HepG2 (cell line): Measurements from ENCODE around the gene ZNF445. TPM values are rescaled to one million over a fixed set of nuclear protein-coding genes. Genes with fewer than 3 reads are reported as not detected.
A peak's percentile ranks its signal among the peaks of the same experiment; 100 is the strongest.

Experiments
- BHLHE40 ChIP-seq: IDR thresholded peaks from 2 replicates; pipeline ENCODE4 v1.6.1; 2011; ENCODE audit warnings: low read length, improper control_type of control experiment
- CHD2 ChIP-seq: IDR thresholded peaks from 2 replicates; pipeline ENCODE4 v1.6.1; 2011; ENCODE audit warnings: low read depth, low read length, improper control_type of control experiment
- CREM ChIP-seq, 2 experiments: sonication (generic) in 1 of 2; formaldehyde crosslinking in 1 of 2; IDR thresholded peaks; 2 replicates each; pipeline versions ENCODE4 v1.4.0 to v1.6.1; 2016 to 2020; ENCODE audit warnings: antibody characterized with exemption in 1 of 2, mild to moderate bottlenecking in 1 of 2, missing genetic modification reagents in 1 of 2
- GZF1 ChIP-seq: sonication (generic); formaldehyde crosslinking; IDR thresholded peaks from 2 replicates; pipeline ENCODE4 v1.5.1; 2020; ENCODE audit warnings: mild to moderate bottlenecking, missing genetic modification reagents
- MLXIP ChIP-seq: sonication (generic); formaldehyde crosslinking; IDR thresholded peaks from 2 replicates; pipeline ENCODE4 v1.9.0; 2021; ENCODE audit warnings: missing genetic modification reagents, borderline replicate concordance
- PPARG ChIP-seq: conservative IDR thresholded peaks from 2 replicates; pipeline ENCODE4 v1.6.1; 2016; ENCODE audit warnings: missing biosample characterization, missing genetic modification reagents
- RBAK ChIP-seq: sonication (generic); formaldehyde crosslinking; IDR thresholded peaks from 2 replicates; pipeline ENCODE4 v1.5.1; 2020; ENCODE audit warnings: mild to moderate bottlenecking, missing genetic modification reagents
- ZBTB37 ChIP-seq: sonication (generic); formaldehyde crosslinking; IDR thresholded peaks from 2 replicates; pipeline ENCODE4 v1.4.0; 2020; ENCODE audit warnings: mild to moderate bottlenecking, missing genetic modification reagents
- ZFP82 ChIP-seq: sonication (generic); formaldehyde crosslinking; IDR thresholded peaks from 2 replicates; pipeline ENCODE4 v1.5.1; 2020; ENCODE audit warnings: mild to moderate bottlenecking, missing genetic modification reagents, borderline replicate concordance
- ZMAT5 ChIP-seq: sonication (generic); formaldehyde crosslinking; IDR thresholded peaks from 2 replicates; pipeline ENCODE4 v1.5.0; 2020; ENCODE audit warnings: mild to moderate bottlenecking, low read depth, missing genetic modification reagents, borderline replicate concordance
- ZNF224 ChIP-seq: sonication (generic); formaldehyde crosslinking; IDR thresholded peaks from 2 replicates; pipeline ENCODE4 v1.5.0; 2020; ENCODE audit warnings: mild to moderate bottlenecking, missing genetic modification reagents
- ZNF318 ChIP-seq: sonication (generic); formaldehyde crosslinking; IDR thresholded peaks from 2 replicates; pipeline ENCODE4 v1.4.0; 2020; ENCODE audit warnings: mild to moderate bottlenecking, missing genetic modification reagents
- ZNF501 ChIP-seq: sonication (generic); formaldehyde crosslinking; IDR thresholded peaks from 2 replicates; pipeline ENCODE4 v1.5.1; 2020; ENCODE audit warnings: mild to moderate bottlenecking, moderate library complexity, missing genetic modification reagents
- ZNF513 ChIP-seq: sonication (generic); formaldehyde crosslinking; conservative IDR thresholded peaks from 2 replicates; pipeline ENCODE4 v1.5.0; 2020; ENCODE audit warnings: missing genetic modification reagents
- polyA plus RNA-seq, 8 experiments: library from polyadenylated mRNA; depleted of rRNA in 3 of 8; stranded (reverse) in 7 of 8; unstranded in 1 of 8; fragments of >200 nt; fragmentation: Illumina TruSeq in 4 of 8; extraction: Trizol in 4 of 8; gene quantifications; 2 replicates each; pipeline versions ENCODE4 v1.2.1 to v1.2.3, GENCODE V29; 2011 to 2016; ENCODE audit warnings: low read depth in 4 of 8, missing spikeins in 1 of 8, mixed read lengths in 1 of 8; ENCODE audit not compliant: insufficient read depth in 1 of 8
- total RNA-seq, 5 experiments: library from RNA; depleted of rRNA; stranded (reverse); fragments of >200 nt; fragmentation: Illumina TruSeq; extraction: Trizol; gene quantifications; 2 replicates each; pipeline ENCODE4 v1.2.3, GENCODE V29; 2016; ENCODE audit warnings: low read depth in 1 of 5

Gene ZNF445
- total and polyA plus RNA-seq, 2 of the 13 experiments (the other 11 are each of a cell fraction or from before 2014, with no cell fraction given) = 4.4 to 10.3 TPM

- TF ChIP-seq ZNF513 (CRISPR knock-in tag) (no peak), ZNF501 (CRISPR knock-in tag) (0 out of 2 replicates have a peak, but pooled peaks have one; percentile 44), GZF1 (no peak), CREM (IDR thresholded peaks at IDR 0.05) (no peak), CREM (CRISPR knock-in tag; IDR thresholded peaks at IDR 0.05) (no peak), ZNF318 (CRISPR knock-in tag) (no peak), CHD2 (no peak), RBAK (no peak), ZFP82 (CRISPR knock-in tag) (no peak), MLXIP (CRISPR knock-in tag) (no peak), BHLHE40 (0 out of 2 replicates have a peak, but pooled peaks have one; percentile 13), PPARG (CRISPR knock-in tag) (0 out of 2 replicates have a peak, but pooled peaks have one; percentile 19), ZBTB37 (no peak), ZNF224 (CRISPR knock-in tag) (no peak), ZMAT5 (no peak)
Measured at GRCh38 chr3:44477312-44478030, at the start of gene ZNF445 (continued).
